ENCODE results near the gene PDZD11. TPM values are rescaled to one million over a fixed set of nuclear protein-coding genes. Genes with fewer than 3 reads are reported as not detected.

PDZD11 gene
- total and polyA plus RNA-seq, 12 donors = 24.4 to 97.7 (median 46.2) TPM

GRCh38 chrX:70257423-70258288, 32.1 kb downstream of the PDZD11 start:
- H3K4me1 ChIP-seq (replicated peaks in 1 of 2) = no peaks in the 10 kb centered on the region
- WGBS, 4 donors = 60 to 80% (median 68%) methylated on average over 5 of the region's 5 CpGs
- TF ChIP-seq CTCF (IDR thresholded peaks at IDR 0.05) (no peak), POLR2A (IDR thresholded peaks at IDR 0.05) (no peak)
- H3K27ac ChIP-seq = no peak overlapping the region
- no peak overlapping the region for H3K4me3 ChIP-seq
- intact Hi-C loops (cut with DNase I) = no loop called here
- H3K9me3 ChIP-seq (replicated peaks in 1 of 3) = no peaks in the 10 kb centered on the region
- DNase-seq = no peak
- H3K27me3 ChIP-seq = peaks cover 5% of the 10 kb centered on the region
- H3K36me3 ChIP-seq (replicated peaks in 1 of 2) = no peaks in the 10 kb centered on the region

- Histone ChIP-seq H3K4me1 (replicated peaks in 1 of 2) (no peaks in the 10 kb centered on the region), H3K36me3 (replicated peaks in 1 of 2) (no peaks in the 10 kb centered on the region), H3K9me3 (replicated peaks in 1 of 3) (no peaks in the 10 kb centered on the region), H3K27me3 (peaks cover 5% of the 10 kb centered on the region), H3K4me3 (no peak overlapping the region), H3K27ac (no peak overlapping the region)
- DNase-seq = no peak
- 79 to 95% (median 87%) methylated on average over 2 of the region's 2 CpGs for WGBS, 4 donors
- TF ChIP-seq POLR2A (IDR thresholded peaks at IDR 0.05) (no peak), CTCF (IDR thresholded peaks at IDR 0.05) (no peak)
- intact Hi-C loops (cut with DNase I) = no loop called here
Observed at GRCh38 chrX:70255452-70255851, 34.3 kb downstream of the PDZD11 start.

- no peaks in the 10 kb centered on the region for H3K4me1 ChIP-seq (replicated peaks in 1 of 2)
- no peak overlapping the region for H3K27ac ChIP-seq
- 83 to 96% (median 90%) methylated on average over 3 of the region's 3 CpGs for WGBS, 4 donors
- TF ChIP-seq POLR2A (IDR thresholded peaks at IDR 0.05) (no peak), CTCF (IDR thresholded peaks at IDR 0.05) (no peak)
- intact Hi-C loops (cut with DNase I) = no loop called here
- no peak for DNase-seq
- H3K27me3 ChIP-seq = peaks cover 5% of the 10 kb centered on the region
- H3K4me3 ChIP-seq = no peak overlapping the region
- no peaks in the 10 kb centered on the region for H3K36me3 ChIP-seq (replicated peaks in 1 of 2)
- H3K9me3 ChIP-seq (replicated peaks in 1 of 3) = no peaks in the 10 kb centered on the region
Observed at GRCh38 chrX:70254909-70255308, 34.8 kb downstream of the PDZD11 start.

- intact Hi-C loops (cut with DNase I) = no loop called here
- no peak for DNase-seq
- TF ChIP-seq CTCF (IDR thresholded peaks at IDR 0.05) = no peak
- no peak for TF ChIP-seq POLR2A (IDR thresholded peaks at IDR 0.05)
- Histone ChIP-seq H3K9me3 (replicated peaks in 1 of 3) (no peaks in the 10 kb centered on the region), H3K4me3 (no peak overlapping the region), H3K27ac (no peak overlapping the region), H3K36me3 (replicated peaks in 1 of 2) (no peaks in the 10 kb centered on the region), H3K4me1 (replicated peaks in 1 of 2) (no peaks in the 10 kb centered on the region), H3K27me3 (peaks cover 5% of the 10 kb centered on the region)
- 57 to 88% (median 79%) methylated on average over 1 of the region's 1 CpG for WGBS, 4 donors
Observed at GRCh38 chrX:70254063-70254400, 35.7 kb downstream of the PDZD11 start.

Measured in adrenal gland (tissue), 12 donors.